Stimulated activated naive CD8-positive, alpha-beta T cell treated with anti-CD3 and anti-CD28 coated beads, Interleukin-15, Interleukin-2, amounts not matched to agents 100 ng/mL and 50 ng/mL, for 24 hours (primary cell): ENCODE measurements around the gene SULF2.
A peak's percentile ranks its signal among the peaks of the same experiment; 100 is the strongest.
"Not testable (repeated sequence)": the region's sequence is repeated elsewhere in the genome, so short reads cannot be mapped to it uniquely, and the experiment has no call there.

Experiments
- H3K27ac Mint-ChIP-seq: one replicate; pipeline ENCODE4 v1.8.0; 2021; ENCODE audit warnings: mild to moderate bottlenecking, mixed read lengths
- H3K27me3 Mint-ChIP-seq: one replicate; pipeline ENCODE4 v1.8.0; 2021; ENCODE audit warnings: mixed read lengths
- H3K36me3 Mint-ChIP-seq: one replicate; pipeline ENCODE4 v1.8.0; 2021; ENCODE audit warnings: low read depth, mixed read lengths
- H3K4me1 Mint-ChIP-seq: one replicate; pipeline ENCODE4 v1.8.0; 2021; ENCODE audit warnings: low read depth, mixed read lengths
- H3K4me3 Mint-ChIP-seq: one replicate; pipeline ENCODE4 v1.8.0; 2021; ENCODE audit warnings: mild to moderate bottlenecking, mixed read lengths
- H3K9me3 Mint-ChIP-seq: one replicate; pipeline ENCODE4 v1.8.0; 2021; ENCODE audit warnings: mixed read lengths

Gene SULF2

GRCh38 chr20:47785311-47785853, at the start of gene SULF2:
TSS of gene SULF2 (minus strand) at chr20:47785481. CDS start at chr20:47757363, 28,118 bp downstream.
- no peaks in the 10 kb centered on the region for H3K36me3 Mint-ChIP-seq
- H3K9me3 Mint-ChIP-seq: no peaks in the 10 kb centered on the region
- H3K4me3 Mint-ChIP-seq: peak within 1 kb of the TSS; percentile 63
- no peak within 1 kb of the TSS for H3K27ac Mint-ChIP-seq
- peaks cover 61% of the 10 kb centered on the region for H3K27me3 Mint-ChIP-seq
- peaks cover 17% of the 10 kb centered on the region for H3K4me1 Mint-ChIP-seq

- H3K4me3 Mint-ChIP-seq, H3K9me3 Mint-ChIP-seq, H3K27me3 Mint-ChIP-seq, H3K36me3 Mint-ChIP-seq, H3K4me1 Mint-ChIP-seq, H3K27ac Mint-ChIP-seq: not testable (repeated sequence)
Observed at GRCh38 chr20:47831675-47832074, 46.4 kb upstream of the SULF2 start.

- H3K4me1 Mint-ChIP-seq, H3K27ac Mint-ChIP-seq, H3K4me3 Mint-ChIP-seq, H3K9me3 Mint-ChIP-seq, H3K36me3 Mint-ChIP-seq, H3K27me3 Mint-ChIP-seq: not testable (repeated sequence)
Observed at GRCh38 chr20:47826716-47827115, 41.4 kb upstream of the SULF2 start.

- not testable (repeated sequence) for H3K27me3 Mint-ChIP-seq, H3K4me3 Mint-ChIP-seq, H3K27ac Mint-ChIP-seq, H3K36me3 Mint-ChIP-seq, H3K4me1 Mint-ChIP-seq, H3K9me3 Mint-ChIP-seq
Observed at GRCh38 chr20:47826006-47826405, 40.7 kb upstream of the SULF2 start.

- no peak overlapping the region for H3K27ac Mint-ChIP-seq
- H3K4me1 Mint-ChIP-seq: no peaks in the 10 kb centered on the region
- no peaks in the 10 kb centered on the region for H3K36me3 Mint-ChIP-seq
- no peak overlapping the region for H3K4me3 Mint-ChIP-seq
- H3K9me3 Mint-ChIP-seq: no peaks in the 10 kb centered on the region
- peaks cover 5% of the 10 kb centered on the region for H3K27me3 Mint-ChIP-seq
Observed at GRCh38 chr20:47825011-47825762, 39.9 kb upstream of the SULF2 start.

GRCh38 chr20:47823941-47824340, 38.7 kb upstream of the SULF2 start:
- H3K27ac Mint-ChIP-seq, H3K4me3 Mint-ChIP-seq, H3K9me3 Mint-ChIP-seq, H3K36me3 Mint-ChIP-seq, H3K4me1 Mint-ChIP-seq, H3K27me3 Mint-ChIP-seq: not testable (repeated sequence)

- no peak overlapping the region for H3K4me3 Mint-ChIP-seq
- no peaks in the 10 kb centered on the region for H3K36me3 Mint-ChIP-seq
- no peaks in the 10 kb centered on the region for H3K9me3 Mint-ChIP-seq
- no peak overlapping the region for H3K27ac Mint-ChIP-seq
- H3K27me3 Mint-ChIP-seq: peaks cover 11% of the 10 kb centered on the region
- no peaks in the 10 kb centered on the region for H3K4me1 Mint-ChIP-seq
Observed at GRCh38 chr20:47821481-47822100, 36.3 kb upstream of the SULF2 start.

- no peaks in the 10 kb centered on the region for H3K36me3 Mint-ChIP-seq
- no peaks in the 10 kb centered on the region for H3K9me3 Mint-ChIP-seq
- H3K4me1 Mint-ChIP-seq: no peaks in the 10 kb centered on the region
- no peak overlapping the region for H3K27ac Mint-ChIP-seq
- H3K27me3 Mint-ChIP-seq: peaks cover 15% of the 10 kb centered on the region
- H3K4me3 Mint-ChIP-seq: no peak overlapping the region
Observed at GRCh38 chr20:47818996-47819609, 33.8 kb upstream of the SULF2 start.

- H3K27me3 Mint-ChIP-seq: peaks cover 15% of the 10 kb centered on the region
- H3K36me3 Mint-ChIP-seq: no peaks in the 10 kb centered on the region
- no peak overlapping the region for H3K4me3 Mint-ChIP-seq
- no peaks in the 10 kb centered on the region for H3K9me3 Mint-ChIP-seq
- H3K4me1 Mint-ChIP-seq: no peaks in the 10 kb centered on the region
- no peak overlapping the region for H3K27ac Mint-ChIP-seq
Observed at GRCh38 chr20:47818466-47818865, 33.2 kb upstream of the SULF2 start.

GRCh38 chr20:47818016-47818415, 32.7 kb upstream of the SULF2 start:
- no peaks in the 10 kb centered on the region for H3K36me3 Mint-ChIP-seq
- peaks cover 15% of the 10 kb centered on the region for H3K27me3 Mint-ChIP-seq
- H3K9me3 Mint-ChIP-seq: no peaks in the 10 kb centered on the region
- no peaks in the 10 kb centered on the region for H3K4me1 Mint-ChIP-seq
- H3K4me3 Mint-ChIP-seq: no peak overlapping the region
- H3K27ac Mint-ChIP-seq: no peak overlapping the region

GRCh38 chr20:47817573-47817972, 32.3 kb upstream of the SULF2 start:
- H3K27me3 Mint-ChIP-seq: peaks cover 15% of the 10 kb centered on the region
- no peaks in the 10 kb centered on the region for H3K36me3 Mint-ChIP-seq
- no peak overlapping the region for H3K4me3 Mint-ChIP-seq
- H3K9me3 Mint-ChIP-seq: no peaks in the 10 kb centered on the region
- no peak overlapping the region for H3K27ac Mint-ChIP-seq
- H3K4me1 Mint-ChIP-seq: no peaks in the 10 kb centered on the region

GRCh38 chr20:47816487-47817451, 31.5 kb upstream of the SULF2 start:
- Mint-ChIP-seq H3K4me3 (no peak overlapping the region), H3K36me3 (no peaks in the 10 kb centered on the region), H3K27me3 (peaks cover 20% of the 10 kb centered on the region), H3K27ac (no peak overlapping the region), H3K9me3 (no peaks in the 10 kb centered on the region), H3K4me1 (no peaks in the 10 kb centered on the region)

- H3K4me1 Mint-ChIP-seq: no peaks in the 10 kb centered on the region
- no peak overlapping the region for H3K27ac Mint-ChIP-seq
- H3K9me3 Mint-ChIP-seq: no peaks in the 10 kb centered on the region
- peaks cover 26% of the 10 kb centered on the region for H3K27me3 Mint-ChIP-seq
- H3K4me3 Mint-ChIP-seq: no peak overlapping the region
- H3K36me3 Mint-ChIP-seq: no peaks in the 10 kb centered on the region
Observed at GRCh38 chr20:47815866-47816265, 30.6 kb upstream of the SULF2 start.

GRCh38 chr20:47815416-47815806, 30.1 kb upstream of the SULF2 start:
- Mint-ChIP-seq H3K36me3 (no peaks in the 10 kb centered on the region), H3K4me1 (no peaks in the 10 kb centered on the region), H3K27me3 (peaks cover 22% of the 10 kb centered on the region), H3K9me3 (no peaks in the 10 kb centered on the region), H3K4me3 (no peak overlapping the region), H3K27ac (no peak overlapping the region)
